ENCODE results near the gene MS4A15. TPM values are rescaled to one million over a fixed set of nuclear protein-coding genes. Genes with fewer than 3 reads are reported as not detected.

Gene MS4A15
- total and polyA plus RNA-seq, 10 of the 15 experiments (the other 5 are each of a cell fraction or from before 2014, with no cell fraction given), result 0.05 to 0.84 (median 0.45) TPM

DNA sequence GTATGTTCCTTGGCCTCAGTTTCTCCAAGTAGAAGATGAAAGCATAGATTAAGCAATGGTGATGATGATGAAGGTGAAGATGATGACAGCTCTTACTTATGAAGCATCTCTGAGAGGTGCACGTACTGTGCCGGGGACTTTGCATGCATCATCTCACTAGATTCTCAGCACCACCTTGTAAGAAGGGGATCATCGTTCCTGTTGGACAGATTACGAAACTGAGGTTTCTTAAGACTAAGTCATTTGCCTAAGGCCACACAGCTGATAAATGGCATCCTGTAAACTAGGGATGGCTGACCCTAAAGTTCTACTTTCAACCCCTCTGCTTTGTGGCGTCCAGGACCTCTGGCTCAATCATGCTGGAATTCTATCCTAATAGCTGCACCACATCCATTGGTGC is 8.7 kb downstream of the MS4A15 start (continued):
- no peak for TF ChIP-seq MYC (IDR thresholded peaks at IDR 0.05; ENCODE audit: insufficient read depth, insufficient read length, insufficient replicate concordance, low read length, severe bottlenecking)
- TF ChIP-seq PRDM15 (CRISPR knock-in tag; IDR thresholded peaks at IDR 0.05), result no peak
- TF ChIP-seq SMARCA5 (IDR thresholded peaks at IDR 0.05), result peak; percentile 44; the same call in 1 of the 2 replicates
- no peak for TF ChIP-seq CBX3 (IDR thresholded peaks at IDR 0.05; ENCODE audit: borderline replicate concordance, low read depth)
- TF ChIP-seq HSF1 (IDR thresholded peaks at IDR 0.05; ENCODE audit: low read depth, low read length), result no peak
- TF ChIP-seq, protein P1, sequence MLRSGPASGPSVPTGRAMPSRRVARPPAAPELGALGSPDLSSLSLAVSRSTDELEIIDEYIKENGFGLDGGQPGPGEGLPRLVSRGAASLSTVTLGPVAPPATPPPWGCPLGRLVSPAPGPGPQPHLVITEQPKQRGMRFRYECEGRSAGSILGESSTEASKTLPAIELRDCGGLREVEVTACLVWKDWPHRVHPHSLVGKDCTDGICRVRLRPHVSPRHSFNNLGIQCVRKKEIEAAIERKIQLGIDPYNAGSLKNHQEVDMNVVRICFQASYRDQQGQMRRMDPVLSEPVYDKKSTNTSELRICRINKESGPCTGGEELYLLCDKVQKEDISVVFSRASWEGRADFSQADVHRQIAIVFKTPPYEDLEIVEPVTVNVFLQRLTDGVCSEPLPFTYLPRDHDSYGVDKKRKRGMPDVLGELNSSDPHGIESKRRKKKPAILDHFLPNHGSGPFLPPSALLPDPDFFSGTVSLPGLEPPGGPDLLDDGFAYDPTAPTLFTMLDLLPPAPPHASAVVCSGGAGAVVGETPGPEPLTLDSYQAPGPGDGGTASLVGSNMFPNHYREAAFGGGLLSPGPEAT (IDR thresholded peaks at IDR 0.05; ENCODE audit: low read depth), result no peak
- no peak for TF ChIP-seq SREBF1 (IDR thresholded peaks at IDR 0.05; ENCODE audit: low read length)
- TF ChIP-seq GABPA (IDR thresholded peaks at IDR 0.05; ENCODE audit: low read depth), result no peak
- no peak for TF ChIP-seq BCL11A (IDR thresholded peaks at IDR 0.05; ENCODE audit: low read depth, low read length)
- TF ChIP-seq MTA2 (IDR thresholded peaks at IDR 0.05; ENCODE audit: low read depth), result no peak
- TF ChIP-seq SUZ12 (IDR thresholded peaks at IDR 0.05; ENCODE audit: unreplicated experiment), result no peak
- no peak for TF ChIP-seq LARP7 (IDR thresholded peaks at IDR 0.05)

Data from GM12878 (cell line).